ENCODE measurements around the gene POC5. TPM values are rescaled to one million over a fixed set of nuclear protein-coding genes. Genes with fewer than 3 reads are reported as not detected.

Gene POC5
- total and polyA plus RNA-seq, 11 donors, result 3.4 to 6.7 (median 4.8) TPM

- no peak overlapping the region for H3K4me3 ChIP-seq
- 34 to 57% (median 49%) methylated on average over 2 of the region's 2 CpGs for WGBS, 4 donors
- no peaks in the 10 kb centered on the region for H3K9me3 ChIP-seq
- TF ChIP-seq CTCF (IDR thresholded peaks at IDR 0.05) (peak in 3 of 12 donors; percentile 18 to 39 (median 31)), POLR2A (IDR thresholded peaks at IDR 0.05) (no peak)
- H3K36me3 ChIP-seq, result peaks cover 0 to 4% (median 2%) of the 10 kb centered on the region in 9 donors
- H3K4me1 ChIP-seq, result peaks cover 0 to 18% (median 4%) of the 10 kb centered on the region in 12 donors
- no peak overlapping the region for H3K27ac ChIP-seq
- intact Hi-C loops (cut with DNase I), result loop anchor here in 2 of 10 donors (5.0 to 10.0 kb wide), 2 partner anchors 63 to 155 kb away; partner anchors contain the start of genes CERT1 (in 1 of the 2) and POLK (in 1 of the 2)
- H3K27me3 ChIP-seq, result no peaks in the 10 kb centered on the region
- ATAC-seq (no peak), DNase-seq (no peak)
These were observed 49.7 kb downstream of the POC5 start for GRCh38 chr5:75667586-75667985.

GRCh38 chr5:75666801-75667200 lies 50.4 kb downstream of the POC5 start:
- no peaks in the 10 kb centered on the region for H3K27me3 ChIP-seq
- no peak overlapping the region for H3K4me3 ChIP-seq
- H3K27ac ChIP-seq, result no peak overlapping the region
- peaks cover 0 to 23% (median 4%) of the 10 kb centered on the region in 12 donors for H3K4me1 ChIP-seq
- 68 to 94% (median 89%) methylated on average over 6 of the region's 6 CpGs for WGBS, 4 donors
- no peak for DNase-seq
- TF ChIP-seq CTCF (IDR thresholded peaks at IDR 0.05), result no peak
- TF ChIP-seq POLR2A (IDR thresholded peaks at IDR 0.05), result no peak
- no peaks in the 10 kb centered on the region for H3K36me3 ChIP-seq
- no peak for ATAC-seq
- intact Hi-C loops (cut with DNase I), result loop anchor here in 2 of 10 donors (5.0 to 10.0 kb wide), 2 partner anchors 62 to 154 kb away; partner anchors contain the start of genes CERT1 (in 1 of the 2) and POLK (in 1 of the 2)
- no peaks in the 10 kb centered on the region for H3K9me3 ChIP-seq

GRCh38 chr5:75664979-75665378 lies 52.3 kb downstream of the POC5 start:
- DNase-seq (no peak), ATAC-seq (no peak)
- intact Hi-C loops (cut with DNase I), result loop anchor here in 2 of 10 donors (5.0 to 10.0 kb wide), 2 partner anchors 60 to 153 kb away; partner anchors contain the start of genes CERT1 (in 1 of the 2) and POLK (in 1 of the 2)

More at GRCh38 chr5:75664979-75665378, 52.3 kb downstream of the POC5 start:
- 90 to 99% (median 96%) methylated on average over 2 of the region's 2 CpGs for WGBS, 4 donors
- Histone ChIP-seq H3K4me3 (no peak overlapping the region), H3K4me1 (peaks cover 0 to 23% (median 4%) of the 10 kb centered on the region in 12 donors), H3K9me3 (no peaks in the 10 kb centered on the region), H3K27me3 (no peaks in the 10 kb centered on the region), H3K36me3 (no peaks in the 10 kb centered on the region), H3K27ac (no peak overlapping the region)
- no peak for TF ChIP-seq POLR2A (IDR thresholded peaks at IDR 0.05)
- TF ChIP-seq CTCF (IDR thresholded peaks at IDR 0.05), result no peak
